22Rv1 (cell line): ENCODE data around the gene FAF1.
A peak's percentile ranks its signal among the peaks of the same experiment; 100 is the strongest.
"Not testable (repeated sequence)": the region's sequence is repeated elsewhere in the genome, so short reads cannot be mapped to it uniquely, and the experiment has no call there.

Source experiments
- H3K27ac ChIP-seq: fragments of 450-650 bp; 2 replicates; pipeline ENCODE4 v1.5.1; 2017
- CTCF ChIP-seq: fragments of 450-650 bp; IDR thresholded peaks from 2 replicates; pipeline ENCODE4 v1.5.1; 2017; ENCODE audit warnings: mild to moderate bottlenecking
- ZFX ChIP-seq: fragments of 450-650 bp; IDR thresholded peaks from 2 replicates; pipeline ENCODE4 v1.6.1; 2017; ENCODE audit warnings: antibody characterized with exemption, borderline replicate concordance

The FAF1 gene

DNA sequence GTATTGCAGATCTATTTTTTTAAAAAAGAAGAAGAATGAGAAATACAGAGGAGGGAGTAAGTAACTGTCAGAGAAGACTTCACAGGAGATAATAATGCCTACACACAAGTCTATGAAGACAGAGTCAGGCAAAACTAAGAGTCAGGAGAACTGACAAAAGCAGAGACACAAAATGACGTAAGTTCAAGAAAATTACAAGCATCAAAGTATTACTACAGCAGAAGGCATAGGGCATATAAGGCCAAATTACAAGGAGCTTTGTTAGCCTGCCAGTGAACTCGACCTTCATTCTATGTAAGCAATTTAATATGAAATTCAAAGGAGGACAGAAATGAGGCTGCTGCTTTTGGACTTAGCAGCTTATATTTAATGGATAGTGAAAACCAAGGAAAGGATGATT is 23.7 kb downstream of the FAF1 start:
- no peak overlapping the region for H3K27ac ChIP-seq
- TF ChIP-seq ZFX: no peak
- no peak for TF ChIP-seq CTCF

- H3K27ac ChIP-seq: not testable (repeated sequence)
Measured at GRCh38 chr1:50935276-50935675, 24.8 kb downstream of the FAF1 start.

DNA sequence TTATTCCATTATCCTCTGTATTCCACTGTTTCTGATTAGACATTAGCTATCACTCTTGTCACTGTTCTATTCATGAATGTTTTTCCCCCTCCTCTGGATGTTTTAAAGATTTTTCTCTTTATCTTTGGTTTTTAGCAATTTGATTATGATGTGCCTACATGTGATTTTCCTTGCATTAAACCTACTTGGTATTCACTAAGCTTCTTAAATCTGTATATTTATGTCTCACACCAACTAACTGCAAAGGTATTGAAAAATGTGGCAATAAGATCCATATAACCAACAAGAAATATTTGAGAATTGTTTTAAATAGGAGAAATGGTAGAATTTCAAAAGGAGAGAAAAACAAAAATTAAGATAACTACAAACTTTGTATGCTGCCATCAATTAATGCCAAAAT is 25.2 kb downstream of the FAF1 start:
- no peak for TF ChIP-seq ZFX
- no peak for TF ChIP-seq CTCF
- no peak overlapping the region for H3K27ac ChIP-seq

- H3K27ac ChIP-seq: not testable (repeated sequence)
Measured at GRCh38 chr1:50933770-50934169, 26.3 kb downstream of the FAF1 start.

DNA sequence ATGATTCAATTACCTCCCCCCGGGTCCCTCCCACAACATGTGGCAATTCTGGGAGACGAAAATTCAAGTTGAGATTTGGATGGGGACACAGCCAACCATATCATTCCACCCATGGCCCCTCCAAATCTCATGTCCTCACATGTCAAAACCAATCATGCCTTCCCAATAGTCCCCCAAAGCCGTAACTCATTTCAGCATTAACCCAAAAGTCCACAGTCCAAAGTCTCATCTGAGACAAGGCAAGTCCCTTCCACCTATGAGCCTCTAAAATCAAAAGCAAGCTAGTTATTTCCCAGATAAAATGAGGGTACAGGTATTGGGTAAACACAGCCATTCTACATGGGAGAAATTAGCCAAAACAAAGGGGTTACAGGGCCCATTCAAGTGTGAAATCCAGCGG is 28.0 kb downstream of the FAF1 start:
- H3K27ac ChIP-seq: not testable (repeated sequence)

- no peak overlapping the region for H3K27ac ChIP-seq
- TF ChIP-seq CTCF (no peak), ZFX (no peak)
Measured at GRCh38 chr1:50930965-50931737, 28.9 kb downstream of the FAF1 start.

DNA sequence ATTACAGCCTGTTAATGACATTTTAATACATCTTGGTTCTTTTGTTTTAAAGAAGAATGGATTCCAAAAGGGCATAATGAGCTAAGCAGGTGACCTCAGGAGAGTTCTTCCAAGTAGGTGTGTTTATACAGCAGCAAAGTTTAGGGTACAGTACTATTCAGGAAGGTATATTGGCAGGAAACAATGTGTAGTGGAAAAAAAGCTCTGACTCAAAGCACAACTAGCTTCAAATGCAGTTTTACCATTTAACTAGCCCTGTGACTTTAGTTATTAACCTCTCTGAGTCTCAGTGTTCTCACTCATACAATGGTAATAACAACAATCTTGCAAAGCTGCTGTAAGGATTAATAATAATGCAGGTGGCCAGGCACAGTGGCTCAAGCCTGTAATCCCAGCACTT is 29.9 kb downstream of the FAF1 start:
- TF ChIP-seq CTCF: no peak
- TF ChIP-seq ZFX: no peak
- no peak overlapping the region for H3K27ac ChIP-seq

DNA sequence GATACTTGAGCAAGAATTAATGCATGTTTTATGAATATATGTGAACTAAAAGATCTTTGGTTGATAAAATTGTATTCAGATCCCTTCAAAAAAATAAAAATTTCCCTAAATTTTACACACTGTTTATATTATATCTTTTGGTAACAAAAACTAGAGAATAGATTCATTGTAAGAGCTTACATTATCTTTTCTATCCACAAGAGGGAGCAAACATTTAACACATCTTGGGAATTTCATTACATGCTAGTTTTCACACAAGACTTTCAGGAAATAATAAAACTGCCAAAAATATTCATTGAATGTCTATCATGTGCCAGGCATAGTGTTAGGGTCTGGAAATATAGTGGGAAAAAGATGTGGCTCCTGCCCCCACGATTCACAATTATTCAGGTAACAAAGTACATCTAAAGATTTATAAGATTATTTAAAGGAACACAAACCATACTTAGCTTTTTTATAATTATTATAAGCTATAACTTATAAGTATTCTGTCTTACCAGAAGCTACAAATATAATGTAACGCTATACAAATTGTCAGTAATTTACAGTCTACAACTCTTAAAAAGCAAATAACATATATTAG is 30.6 kb downstream of the FAF1 start:
- H3K27ac ChIP-seq: no peak overlapping the region
- no peak for TF ChIP-seq ZFX
- peak; percentile 79 for TF ChIP-seq CTCF

- H3K27ac ChIP-seq: no peak overlapping the region
- TF ChIP-seq CTCF (no peak), ZFX (no peak)
Measured at GRCh38 chr1:50923564-50923963, 36.5 kb downstream of the FAF1 start.
